Liver (tissue), 3 donors: ENCODE measurements around the gene DBH.

Experiments
- CTCF ChIP-seq: fragments of 150-350 bp; IDR thresholded peaks from 2 replicates; pipeline ENCODE4 v1.5.1; 2017; ENCODE audit warnings: improper control_type of control experiment, low read depth, low read length; ENCODE audit not compliant: missing input control
- EGR1 ChIP-seq, 2 donors: IDR thresholded peaks; 2 replicates each; pipeline ENCODE4 v1.6.1; 2016 to 2018; ENCODE audit warnings: antibody characterized with exemption in 2 of 2, low read depth in 2 of 2
- FOXA1 ChIP-seq: IDR thresholded peaks from 2 replicates; pipeline ENCODE4 v1.6.1; 2016; ENCODE audit warnings: antibody characterized with exemption
- GABPA ChIP-seq, 2 donors: IDR thresholded peaks in 1 of 2; conservative IDR thresholded peaks in 1 of 2; 2 replicates each; pipeline ENCODE4 v1.6.1; 2016; ENCODE audit warnings: antibody characterized with exemption in 2 of 2, mild to moderate bottlenecking in 1 of 2, moderate library complexity in 1 of 2
- JUND ChIP-seq, 2 donors: IDR thresholded peaks; 2 replicates each; pipeline ENCODE4 v1.6.1; 2016; ENCODE audit warnings: antibody characterized with exemption in 2 of 2
- RAD21 ChIP-seq, 2 donors: IDR thresholded peaks; 2 replicates each; pipeline ENCODE4 v1.6.1; 2016; ENCODE audit warnings: antibody characterized with exemption in 2 of 2, mild to moderate bottlenecking in 2 of 2
- SP1 ChIP-seq: IDR thresholded peaks from 2 replicates; pipeline ENCODE4 v1.6.1; 2018; ENCODE audit warnings: antibody characterized with exemption, mild to moderate bottlenecking
- TAF1 ChIP-seq: conservative IDR thresholded peaks from 2 replicates; pipeline ENCODE4 v1.6.1; 2016; ENCODE audit warnings: antibody characterized with exemption, mild to moderate bottlenecking
- YY1 ChIP-seq: IDR thresholded peaks from 2 replicates; pipeline ENCODE4 v1.6.1; 2016; ENCODE audit warnings: antibody characterized with exemption, mild to moderate bottlenecking
- ZBTB33 ChIP-seq: IDR thresholded peaks from 2 replicates; pipeline ENCODE4 v1.6.1; 2016; ENCODE audit warnings: antibody characterized with exemption
- donor health status: healthy.
- donor health status: healthy.

- no peak for TF ChIP-seq CTCF
- no peak for TF ChIP-seq ZBTB33
- TF ChIP-seq SP1, result no peak
- no peak for TF ChIP-seq FOXA1
- no peak for TF ChIP-seq YY1
- no peak for TF ChIP-seq TAF1
- no peak for TF ChIP-seq EGR1 (IDR thresholded peaks at IDR 0.05; ENCODE audit: low read depth in 2 of 2)
- no peak for TF ChIP-seq GABPA (IDR thresholded peaks at IDR 0.05 in 1 of 2, conservative IDR thresholded peaks at IDR 0.05 in 1 of 2)
- no peak for TF ChIP-seq JUND (IDR thresholded peaks at IDR 0.05)
- TF ChIP-seq RAD21 (IDR thresholded peaks at IDR 0.05), result no peak
These were observed 41.2 kb downstream of the DBH start for GRCh38 chr9:133677126-133678010.
